Measurements from ENCODE around the gene PSG1. TPM values are rescaled to one million over a fixed set of nuclear protein-coding genes. Genes with fewer than 3 reads are reported as not detected.
"Not testable (repeated sequence)": the region's sequence is repeated elsewhere in the genome, so short reads cannot be mapped to it uniquely, and the experiment has no call there.

The PSG1 gene
- total RNA-seq, 1 donor = 11.2 TPM

GRCh38 chr19:42832023-42832680, 47.4 kb downstream of the PSG1 start:
- not testable (repeated sequence) for H3K4me3 ChIP-seq (ENCODE audit: low read depth, low read length)
- DNase-seq (ENCODE audit: low read depth) = peak; percentile 13

- no peak for DNase-seq (ENCODE audit: low read depth)
- no peak overlapping the region for H3K4me3 ChIP-seq (ENCODE audit: low read depth, low read length)
- no peak for TF ChIP-seq CTCF (IDR thresholded peaks at IDR 0.05; ENCODE audit: insufficient read depth, low read depth, low read length)
Measured at GRCh38 chr19:42831221-42832019, 48.1 kb downstream of the PSG1 start.

GRCh38 chr19:42821306-42821977, 58.1 kb downstream of the PSG1 start:
- DNase-seq (ENCODE audit: low read depth); H3K4me3 ChIP-seq (ENCODE audit: low read depth, low read length): not testable (repeated sequence)

GRCh38 chr19:42819960-42820650, 59.4 kb downstream of the PSG1 start:
- not testable (repeated sequence) for H3K4me3 ChIP-seq (ENCODE audit: low read depth, low read length)
- peak; percentile 75 for DNase-seq (ENCODE audit: low read depth)

GRCh38 chr19:42816894-42817293, 62.6 kb downstream of the PSG1 start:
- no peak for DNase-seq (ENCODE audit: low read depth)
- H3K4me3 ChIP-seq (ENCODE audit: low read depth, low read length) = no peak overlapping the region
- no peak for TF ChIP-seq CTCF (IDR thresholded peaks at IDR 0.05; ENCODE audit: insufficient read depth, low read depth, low read length)

Other genes with a start within 250 kb of the PSG1 start
- under 0.01 TPM in 2 replicates for gene PSG3, start 139.2 kb downstream of the PSG1 start, total RNA-seq
- gene PSG8, start 114.0 kb downstream of the PSG1 start, total RNA-seq = 0.43 TPM in 1 of 2 replicates, not detected in the other
- 0.32 and 4.3 TPM in 2 replicates for gene PSG6, start 38.2 kb upstream of the PSG1 start, total RNA-seq
- gene PSG7, start 57.5 kb upstream of the PSG1 start, total RNA-seq = not detected in 2 replicates
- gene PSG11, start 146.8 kb upstream of the PSG1 start, total RNA-seq = 0.43 TPM in 1 of 2 replicates, not detected in the other
- 0.32 and 5.2 TPM in 2 replicates for gene PSG2, start 203.0 kb upstream of the PSG1 start, total RNA-seq

Measured in fibroblast of villous mesenchyme (primary cell).